NCI-H2029 treated with DMSO at 0.1 percent for 48 hours (cell line): Measurements from ENCODE around the gene NANOS3.
A peak's percentile ranks its signal among the peaks of the same experiment; 100 is the strongest.
"Not testable (repeated sequence)": the region's sequence is repeated elsewhere in the genome, so short reads cannot be mapped to it uniquely, and the experiment has no call there.

ENCODE experiments used
- DNase-seq: peaks from one replicate; lab custom pipeline; 2025; lab: John Stamatoyannopoulos, UW

NANOS3 gene

DNA sequence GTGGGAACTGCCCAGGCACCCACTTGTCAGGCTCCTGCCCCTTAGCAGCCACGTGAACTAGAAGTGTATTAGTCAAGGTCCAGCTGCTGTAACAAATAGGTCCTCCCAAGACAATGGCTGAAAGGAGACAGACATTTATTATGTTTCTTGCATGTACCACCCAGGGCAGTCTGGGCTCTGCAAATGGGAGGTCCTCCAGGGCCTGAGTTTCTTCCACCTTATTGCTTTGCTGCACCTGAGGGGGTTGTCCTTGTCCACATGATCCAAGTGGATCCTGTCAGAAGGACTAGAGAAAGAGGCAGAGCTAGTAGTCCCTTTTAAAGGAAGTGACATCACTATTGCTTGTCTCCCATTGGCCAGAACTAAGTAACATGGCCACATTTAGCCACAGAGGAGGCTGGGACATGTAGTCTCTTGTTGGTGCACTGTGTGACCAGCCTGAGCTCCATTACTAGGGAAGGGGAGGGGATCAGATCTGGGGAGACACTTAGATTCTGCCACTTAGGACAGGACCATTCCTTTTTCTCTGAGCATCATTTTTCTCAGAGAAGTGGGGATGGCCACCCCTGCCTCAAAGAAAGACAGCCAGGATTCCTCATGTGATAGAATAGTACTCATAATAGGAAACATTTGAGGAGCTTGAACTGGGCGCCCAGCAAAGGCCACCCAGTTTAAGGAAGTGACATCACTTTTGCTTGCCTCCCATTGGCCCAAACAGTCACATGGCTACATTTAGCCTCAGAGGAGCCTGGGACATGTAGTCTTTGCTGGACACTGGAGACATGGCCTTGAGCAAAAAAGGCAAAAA lies 44.2 kb downstream of the NANOS3 start:
- DNase-seq, result peak; percentile 13

DNA sequence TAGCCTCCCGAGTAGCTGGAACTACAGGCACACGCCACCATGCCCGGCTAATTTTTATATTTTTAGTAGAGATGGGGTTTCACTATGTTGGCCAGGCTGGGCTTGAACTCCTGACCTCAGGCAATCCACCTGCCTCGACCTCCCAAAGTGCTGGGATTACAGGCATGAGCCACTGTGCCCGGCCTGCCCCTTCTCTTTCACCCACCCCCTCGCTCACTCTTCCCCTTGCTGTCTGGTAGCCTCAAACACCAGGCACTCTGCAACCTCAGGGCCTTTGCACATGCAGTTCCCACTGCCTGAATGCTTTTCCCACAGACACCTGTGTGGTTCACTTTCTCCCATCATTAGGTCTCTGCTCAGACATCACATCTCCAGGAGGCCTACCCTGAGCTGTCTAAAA lies 45.2 kb downstream of the NANOS3 start:
- DNase-seq, result not testable (repeated sequence)

DNA sequence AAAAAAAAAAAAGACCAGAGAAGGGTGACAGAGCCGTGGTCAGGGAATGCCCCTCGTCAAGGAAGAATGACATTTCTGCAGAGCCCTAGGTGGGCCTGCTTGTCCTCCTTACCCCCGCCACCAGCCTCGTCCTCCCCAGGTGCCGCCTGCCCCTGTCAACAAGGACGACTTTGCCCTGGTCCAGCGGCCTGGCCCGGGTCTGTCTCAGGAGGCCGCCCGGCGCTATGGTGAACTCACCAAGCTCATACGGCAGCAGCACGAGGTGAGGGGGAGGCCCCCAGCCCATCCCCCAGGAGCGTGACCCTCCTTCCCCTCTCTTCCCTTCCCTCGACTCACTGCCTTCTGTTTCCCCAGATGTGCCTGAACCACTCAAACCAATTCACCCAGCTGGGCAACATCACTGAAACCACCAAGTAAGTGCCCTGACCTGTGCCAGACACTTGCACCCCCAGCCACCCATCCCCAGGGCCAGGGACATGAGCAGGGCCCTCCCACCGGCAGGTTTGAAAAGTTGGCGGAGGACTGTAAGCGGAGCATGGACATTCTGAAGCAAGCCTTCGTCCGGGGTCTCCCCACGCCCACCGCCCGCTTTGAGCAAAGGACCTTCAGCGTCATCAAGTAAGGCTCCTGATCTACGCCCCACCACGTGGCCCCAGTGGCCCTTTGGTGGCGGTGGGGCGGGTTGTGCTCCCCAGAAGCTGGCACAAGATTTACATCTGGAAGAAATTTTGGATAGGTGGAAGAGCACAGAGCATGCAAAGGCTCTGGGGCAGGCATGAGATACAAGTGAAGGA lies 46.5 kb downstream of the NANOS3 start:
- DNase-seq, result no peak

DNA sequence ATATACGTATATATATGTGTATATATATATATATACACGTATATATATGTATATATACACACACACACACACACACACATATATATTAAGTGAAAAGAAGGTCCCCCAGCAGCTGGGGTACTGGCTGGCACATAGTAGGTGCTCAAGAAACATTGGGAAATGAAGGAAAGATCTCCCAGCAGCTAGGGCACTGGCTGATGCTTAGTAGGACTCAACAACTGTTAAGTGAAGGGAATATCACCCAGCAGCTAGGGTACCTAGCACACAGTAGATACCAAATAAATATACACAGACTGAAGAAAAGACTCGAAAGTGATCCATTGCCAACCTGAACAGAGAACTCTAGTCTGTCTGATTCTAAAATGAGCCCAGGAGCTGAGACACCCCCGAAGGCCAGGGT lies 49.1 kb downstream of the NANOS3 start:
- no peak for DNase-seq

GRCh38 chr19:13926715-13927114 lies 49.8 kb downstream of the NANOS3 start:
- DNase-seq, result no peak

- DNase-seq, result no peak
Measured at GRCh38 chr19:13929340-13929739, 52.4 kb downstream of the NANOS3 start.

GRCh38 chr19:13929956-13930355 lies 53.0 kb downstream of the NANOS3 start:
- no peak for DNase-seq
